COR-L47 (cell line): ENCODE results near the gene PAF1.

Experiments used
- DNase-seq: peaks from one replicate; lab custom pipeline; 2025; lab: John Stamatoyannopoulos, UW

PAF1 gene

DNA sequence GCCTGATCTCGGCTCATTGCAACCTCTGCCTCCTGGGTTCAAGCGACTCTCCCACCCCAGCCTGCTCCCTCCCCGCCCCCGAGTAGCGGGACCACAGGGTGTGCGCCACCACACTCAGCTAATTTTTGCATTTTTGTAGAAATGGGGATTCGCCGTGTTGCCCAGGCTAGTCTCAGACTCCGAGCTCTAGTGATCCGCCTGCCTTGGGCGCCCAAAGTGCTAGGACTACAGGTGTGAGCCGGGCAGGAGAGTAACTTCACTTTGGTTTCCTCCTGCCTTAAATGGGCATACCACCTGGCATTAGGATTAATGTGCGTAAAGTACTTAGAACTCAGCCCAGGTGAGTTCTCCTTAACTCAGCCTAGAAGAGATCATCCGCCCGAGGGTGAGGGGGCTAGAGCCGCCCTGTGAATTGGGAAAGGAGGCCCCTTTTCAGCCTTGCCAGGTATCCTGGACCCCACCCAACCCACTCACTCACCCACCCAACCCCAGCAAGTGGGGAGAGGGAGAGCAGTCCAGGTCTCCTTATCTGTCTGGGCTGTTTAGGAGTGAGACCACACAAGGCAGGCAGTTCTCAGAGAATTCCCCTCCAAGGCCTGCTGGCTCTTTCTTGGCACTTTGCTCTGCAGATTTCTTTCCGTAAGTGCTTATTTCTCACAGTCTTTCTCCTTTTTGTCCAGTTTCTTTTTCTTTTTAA is 14.5 kb upstream of the PAF1 start:
- DNase-seq = no peak

DNA sequence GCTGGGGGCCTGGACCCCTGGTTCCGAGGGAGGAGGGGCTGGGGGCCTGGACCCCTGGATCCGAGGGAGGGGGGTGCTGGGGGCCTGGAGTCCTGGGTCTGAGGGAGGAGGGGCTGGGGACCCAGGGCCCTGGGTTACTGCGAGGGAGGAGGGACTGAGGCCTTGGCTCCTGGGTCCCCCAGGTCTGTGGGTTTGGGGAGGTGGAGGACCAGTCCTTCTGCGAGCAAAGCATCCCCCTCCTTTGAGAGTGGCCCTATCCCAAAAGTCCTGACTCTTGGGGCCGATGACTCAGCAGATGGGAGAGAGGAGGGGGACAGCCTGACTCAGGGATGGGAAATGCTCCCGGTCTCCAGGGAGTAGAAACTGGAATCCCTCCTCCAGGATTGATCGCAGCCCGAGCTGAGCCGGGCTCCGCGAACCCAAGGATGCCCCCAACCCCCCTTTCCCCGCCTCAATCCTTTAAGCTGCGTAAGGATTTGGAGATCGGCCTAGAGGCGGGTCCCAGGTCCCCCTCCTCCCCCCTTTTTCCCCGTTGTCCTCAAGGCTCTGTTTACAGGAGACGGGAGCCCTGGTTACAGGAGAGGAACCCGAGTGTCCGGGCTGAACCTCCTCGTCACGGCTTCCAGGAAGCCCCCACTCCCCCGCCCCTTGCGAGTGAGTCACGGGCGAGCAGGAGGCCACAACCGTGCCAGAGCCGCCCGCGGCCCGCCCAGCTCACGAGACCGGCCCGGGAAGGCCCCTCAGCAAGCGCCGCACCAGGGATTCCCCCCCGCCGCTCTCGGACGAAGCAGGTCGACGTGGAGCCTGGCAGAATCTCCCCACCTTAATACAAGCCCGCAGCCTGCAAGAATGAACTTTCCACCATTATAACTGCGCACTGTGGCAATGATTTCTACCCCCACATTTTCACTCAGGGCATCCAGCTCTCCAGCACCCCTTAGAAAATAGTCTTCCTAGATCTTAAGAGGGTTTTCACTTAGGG is 12.7 kb upstream of the PAF1 start:
- peak; percentile 82 for DNase-seq

DNA sequence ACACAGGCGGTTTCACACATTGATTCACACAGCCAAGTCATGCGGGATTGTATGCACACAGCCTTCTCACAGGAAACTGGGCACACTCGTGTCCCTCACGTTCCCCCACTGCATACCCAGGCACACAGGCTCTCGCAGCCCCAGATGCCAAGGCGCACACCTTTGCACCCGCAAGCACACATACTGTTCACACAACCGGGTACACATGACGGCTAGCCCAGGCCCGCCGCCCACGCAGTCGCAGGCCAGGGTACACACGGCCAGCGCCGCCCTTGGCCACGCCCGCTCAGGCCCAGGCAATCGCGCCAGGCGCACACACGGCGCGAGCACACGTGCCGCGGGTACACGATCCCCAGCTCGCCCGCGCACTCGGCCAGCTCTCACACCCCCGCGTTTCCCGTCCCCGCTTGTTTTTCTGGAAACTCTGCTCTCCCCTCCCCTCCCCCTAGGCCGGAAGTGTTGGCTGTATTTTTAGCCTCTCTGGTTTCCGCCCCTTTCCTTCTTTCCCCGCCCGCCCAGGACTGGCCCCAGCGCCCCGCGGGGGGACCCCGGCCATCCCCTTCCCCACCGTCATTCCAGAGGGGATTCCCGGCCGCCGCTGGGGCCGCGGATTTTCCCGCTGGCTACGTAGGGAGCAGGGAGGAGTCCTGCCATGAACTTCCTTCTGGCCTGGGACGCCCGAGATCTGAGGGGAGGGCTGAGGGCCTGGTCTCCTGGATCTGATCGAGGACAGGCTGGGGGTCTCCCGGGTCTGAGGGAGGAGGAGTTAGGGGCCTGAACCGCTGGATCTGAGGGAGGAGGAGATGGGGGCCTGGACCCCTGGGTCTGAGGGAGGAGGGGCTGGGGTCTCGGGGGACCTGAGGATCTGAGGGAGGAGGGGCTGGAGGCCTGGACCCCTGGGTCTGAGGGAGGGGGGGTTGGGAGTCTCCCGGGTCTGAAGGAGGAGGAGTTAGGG is 11.7 kb upstream of the PAF1 start:
- DNase-seq = peak; percentile 66

DNA sequence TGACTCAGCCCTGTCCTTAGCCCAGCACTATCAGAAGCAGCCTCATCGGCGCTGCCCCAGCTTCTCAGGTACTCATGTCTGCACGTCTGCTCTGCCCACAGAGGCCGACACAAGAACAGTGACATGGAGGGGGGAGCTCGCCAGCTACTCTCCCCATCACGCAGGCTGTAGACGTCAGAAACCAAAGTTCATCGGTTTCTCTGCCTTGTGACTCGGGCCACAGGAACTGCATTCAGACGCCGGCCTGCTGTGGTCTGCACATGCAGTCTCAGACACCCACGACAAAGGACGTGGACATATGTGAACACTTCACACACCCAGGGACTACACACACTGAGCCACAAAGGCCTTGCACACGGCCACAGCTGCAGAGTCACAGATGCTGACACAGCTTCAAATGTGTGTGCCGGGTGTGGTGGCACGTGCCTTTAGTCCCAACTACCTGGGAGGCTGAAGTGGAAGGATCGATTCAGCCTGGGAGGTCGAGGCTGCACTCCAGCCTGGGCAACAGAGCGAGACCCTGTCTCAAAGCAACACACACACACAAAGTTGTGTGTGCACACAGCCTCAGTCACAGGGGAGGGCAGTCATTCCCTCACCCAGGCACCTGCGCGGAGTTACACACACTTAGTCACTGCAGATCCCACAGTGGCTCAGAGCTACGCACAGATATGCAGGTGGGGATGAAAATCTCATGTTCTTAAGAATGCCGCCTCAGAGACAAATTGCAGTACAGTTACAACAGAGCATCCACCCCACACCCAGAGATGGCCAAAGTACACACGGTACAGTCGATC is 10.8 kb upstream of the PAF1 start:
- no peak for DNase-seq

DNA sequence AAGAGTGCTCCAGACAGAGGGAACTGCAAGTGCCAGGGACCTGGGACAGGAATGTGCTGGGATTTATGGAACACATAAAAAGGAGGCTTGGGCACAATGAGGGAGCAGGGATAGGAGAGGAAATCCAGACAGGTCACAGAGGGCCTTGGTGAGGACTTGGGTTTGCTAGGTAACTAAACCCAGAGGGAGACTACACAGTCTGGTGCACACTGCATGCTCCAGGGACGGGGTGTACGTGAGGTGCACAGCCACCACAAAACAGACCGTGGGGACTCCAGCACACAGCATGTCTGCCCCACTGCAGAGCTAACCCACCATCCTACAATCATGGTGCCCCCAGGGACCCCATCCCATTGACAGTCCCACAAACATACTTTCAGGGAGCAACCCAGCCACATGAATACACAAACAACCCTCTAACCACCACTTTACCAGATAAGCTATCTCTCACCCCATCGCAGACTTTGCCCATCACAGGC is 10.2 kb upstream of the PAF1 start:
- no peak for DNase-seq

DNA sequence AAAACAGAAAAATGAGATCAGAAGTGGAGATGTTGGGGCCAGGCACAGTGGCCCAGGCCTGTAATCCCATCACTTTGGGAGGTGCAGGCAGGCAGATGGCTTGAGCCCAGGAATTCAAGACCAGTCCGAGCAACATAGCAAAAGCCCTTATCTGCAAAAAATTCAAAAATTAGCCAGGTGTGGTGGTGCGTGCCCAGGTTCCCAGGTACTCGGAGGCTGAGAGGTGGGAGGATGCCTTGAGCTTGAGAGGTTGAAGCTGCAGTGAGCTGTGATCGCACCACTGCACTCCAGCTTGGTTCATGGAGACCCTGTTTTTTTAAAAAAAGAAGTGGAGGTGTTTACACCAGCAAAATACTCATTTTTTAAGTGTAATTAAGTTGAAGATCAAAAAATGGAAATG is 9.2 kb upstream of the PAF1 start:
- no peak for DNase-seq

DNA sequence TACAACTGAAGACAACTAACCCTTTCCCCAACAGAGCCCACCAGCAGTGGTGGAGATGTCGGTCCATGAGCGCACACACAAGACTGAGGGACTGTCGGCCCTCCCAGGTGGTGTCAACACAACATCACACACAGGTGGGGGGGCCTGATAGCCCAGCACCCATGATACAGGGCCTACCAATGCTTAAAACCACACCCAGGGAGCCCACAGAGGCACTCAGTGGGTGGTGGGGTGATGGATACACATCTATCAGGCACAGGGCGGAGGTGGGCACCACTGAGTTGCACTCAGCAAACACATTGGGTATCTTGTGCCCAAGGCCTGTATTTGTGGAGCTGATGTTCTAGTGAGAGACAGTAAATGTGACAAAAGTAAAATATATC is 8.8 kb upstream of the PAF1 start:
- no peak for DNase-seq

DNA sequence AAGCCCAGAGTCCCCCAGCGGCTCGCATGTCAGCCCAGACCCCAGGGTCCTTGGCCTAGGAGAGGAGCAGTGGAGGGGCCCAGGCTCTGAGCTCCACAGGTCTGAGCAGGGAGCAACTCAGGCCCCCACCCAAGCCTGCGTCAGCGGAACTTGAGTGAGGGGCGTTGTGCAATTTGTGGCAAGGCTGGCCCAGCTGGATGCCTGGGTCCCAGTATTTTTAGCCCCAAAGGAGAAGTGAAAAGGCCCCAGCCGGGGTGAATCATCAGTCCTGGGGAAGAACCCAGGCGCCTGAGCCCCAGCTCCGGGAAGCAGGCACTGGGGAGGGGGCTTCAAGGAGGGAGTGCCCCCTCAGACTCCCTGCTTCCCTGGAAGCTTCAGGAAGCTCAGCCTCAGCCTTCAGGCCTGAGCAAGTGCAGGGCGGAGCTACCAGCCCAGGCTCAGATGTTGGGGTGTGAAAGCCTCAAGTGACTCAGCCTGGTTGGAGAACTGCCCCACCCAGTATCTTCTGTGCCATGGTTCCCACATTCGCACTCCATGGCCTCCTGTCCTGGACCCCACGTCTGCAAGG is 7.5 kb upstream of the PAF1 start:
- DNase-seq = no peak

DNA sequence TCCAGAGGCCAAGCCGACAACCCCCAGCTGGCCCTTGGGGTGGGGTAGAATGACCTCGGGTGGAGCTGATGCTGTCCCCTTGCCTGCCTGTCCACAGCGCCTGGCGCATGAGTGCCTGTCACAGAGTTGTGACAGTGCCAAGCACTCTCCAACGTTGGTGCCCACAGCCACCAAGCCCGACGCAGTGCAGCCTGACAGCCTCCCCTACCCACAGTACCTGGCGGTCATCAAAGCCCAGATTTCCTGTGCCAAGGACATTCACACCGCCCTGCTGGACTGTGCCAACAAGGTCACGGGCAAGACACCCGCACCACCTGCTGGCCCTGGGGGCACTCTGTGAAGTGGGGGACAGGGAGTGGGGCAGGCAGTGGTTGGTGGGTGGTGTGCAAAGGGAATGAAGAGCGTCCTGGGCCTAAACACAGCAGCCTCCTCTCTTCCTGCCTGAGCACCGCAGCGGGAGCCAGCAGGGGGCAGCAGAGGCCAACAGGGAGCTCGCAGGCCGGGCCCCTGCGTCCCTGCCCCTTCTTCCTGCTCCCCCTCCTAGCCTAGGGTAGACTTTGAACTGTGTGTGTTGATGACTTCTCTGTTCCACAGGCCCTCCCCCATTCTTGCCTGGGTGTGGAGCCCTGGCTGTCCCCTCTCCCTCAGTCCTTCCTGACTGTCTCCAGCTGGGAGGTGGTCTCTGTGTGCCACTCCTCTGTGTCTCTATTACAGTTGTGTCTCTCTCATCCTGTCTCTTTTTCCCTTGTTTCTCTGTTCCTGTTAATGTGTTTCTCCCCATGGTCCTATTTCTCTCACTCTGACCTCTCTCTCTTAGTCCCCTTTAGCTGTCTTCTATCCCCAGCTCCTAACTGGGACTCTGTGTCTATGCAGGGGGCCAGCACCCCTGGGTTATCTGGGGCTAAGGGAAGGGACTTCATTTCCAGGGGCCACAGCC is 6.7 kb upstream of the PAF1 start:
- DNase-seq = peak; percentile 67

DNA sequence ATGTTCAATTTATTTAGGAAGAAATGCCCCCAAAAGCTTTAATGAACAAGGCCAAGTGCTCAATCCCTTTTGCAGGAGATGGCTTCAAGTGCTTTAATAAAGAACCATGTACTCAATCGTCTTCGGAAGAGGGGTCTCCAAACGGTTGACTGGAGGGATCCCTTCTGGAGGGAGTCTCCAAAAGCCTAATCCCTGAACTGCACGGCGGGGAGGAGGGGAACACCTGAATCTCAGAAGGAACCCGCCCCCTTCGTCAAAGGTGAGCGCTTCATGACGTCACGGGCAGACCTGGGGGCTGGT is 505 bp downstream of the PAF1 start:
- DNase-seq = no peak

DNA sequence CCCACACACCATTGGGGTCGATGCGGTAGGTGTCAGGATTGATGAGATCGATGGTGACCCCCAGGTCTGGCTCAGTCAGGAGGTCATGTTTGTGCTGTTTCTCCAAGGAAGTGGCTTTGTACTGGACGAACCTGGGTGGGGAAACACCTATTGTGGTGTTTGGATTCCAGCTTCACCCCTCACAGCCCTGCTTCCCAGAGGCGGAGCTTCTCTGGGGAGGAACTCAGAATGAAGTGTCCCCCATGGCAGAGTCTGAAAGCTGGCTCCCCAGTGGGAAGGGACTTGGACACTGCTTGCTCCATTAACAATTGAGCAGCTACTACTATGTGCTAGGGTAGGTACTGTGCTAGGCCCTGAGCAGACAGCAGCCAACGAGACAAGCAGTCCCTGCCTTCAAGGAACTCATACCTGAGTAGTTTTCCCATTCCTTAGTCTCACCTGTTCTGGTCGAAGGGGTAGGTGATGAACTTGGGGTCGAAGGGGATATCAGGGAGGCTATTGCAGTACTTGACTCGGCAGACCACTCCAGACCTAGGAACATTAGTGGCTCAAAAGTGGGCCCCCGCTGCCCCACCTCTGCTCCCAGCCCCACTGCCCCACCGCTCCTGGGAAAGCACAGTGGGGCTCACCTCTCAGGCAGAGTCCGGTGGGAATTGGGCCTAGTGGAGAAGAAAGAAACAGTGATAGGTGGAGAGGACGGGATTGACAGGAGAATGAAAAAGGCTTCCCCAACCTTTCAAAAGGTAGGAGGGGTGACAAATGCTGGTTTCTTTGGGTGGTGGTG is 1.1 kb downstream of the PAF1 start:
- no peak for DNase-seq

DNA sequence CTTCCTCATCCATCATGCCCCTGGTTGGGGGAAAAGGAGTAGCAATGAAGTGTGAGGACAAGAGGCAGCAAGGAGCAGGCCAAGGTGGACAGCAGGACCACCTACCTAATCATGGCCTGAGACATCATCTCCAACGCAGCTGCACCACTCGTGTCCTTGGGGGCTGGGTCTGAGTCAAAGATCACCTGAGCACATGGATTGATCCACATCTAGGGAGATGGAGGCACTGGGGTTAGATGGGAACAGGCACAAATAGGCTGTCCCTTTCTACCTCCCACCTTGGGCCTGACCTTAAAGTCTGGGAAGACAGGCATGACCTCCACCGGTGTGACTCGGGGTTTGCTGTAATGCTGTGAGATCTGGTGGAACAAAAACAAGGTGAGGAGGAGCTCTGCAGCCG is 2.2 kb downstream of the PAF1 start:
- DNase-seq = no peak

DNA sequence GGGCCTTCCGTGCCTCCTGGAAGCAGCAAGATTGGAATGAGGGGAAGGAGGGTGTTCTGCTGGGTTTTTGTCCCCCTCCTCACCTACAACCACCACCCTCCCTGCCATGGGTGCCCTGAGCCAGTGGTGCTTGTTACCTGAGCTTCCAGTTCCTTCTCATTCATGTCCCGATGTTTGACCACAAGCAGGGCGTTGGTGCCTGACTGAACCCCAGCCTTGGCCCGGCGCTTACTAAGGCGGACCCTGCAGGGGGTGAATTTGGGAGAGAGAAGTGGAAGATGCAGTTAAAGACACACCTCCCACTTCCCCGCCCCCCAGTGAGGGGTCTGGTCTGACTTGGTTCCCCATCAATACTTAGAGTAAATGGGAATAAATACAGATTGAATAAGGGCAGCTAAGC is 4.3 kb downstream of the PAF1 start:
- no peak for DNase-seq

DNA sequence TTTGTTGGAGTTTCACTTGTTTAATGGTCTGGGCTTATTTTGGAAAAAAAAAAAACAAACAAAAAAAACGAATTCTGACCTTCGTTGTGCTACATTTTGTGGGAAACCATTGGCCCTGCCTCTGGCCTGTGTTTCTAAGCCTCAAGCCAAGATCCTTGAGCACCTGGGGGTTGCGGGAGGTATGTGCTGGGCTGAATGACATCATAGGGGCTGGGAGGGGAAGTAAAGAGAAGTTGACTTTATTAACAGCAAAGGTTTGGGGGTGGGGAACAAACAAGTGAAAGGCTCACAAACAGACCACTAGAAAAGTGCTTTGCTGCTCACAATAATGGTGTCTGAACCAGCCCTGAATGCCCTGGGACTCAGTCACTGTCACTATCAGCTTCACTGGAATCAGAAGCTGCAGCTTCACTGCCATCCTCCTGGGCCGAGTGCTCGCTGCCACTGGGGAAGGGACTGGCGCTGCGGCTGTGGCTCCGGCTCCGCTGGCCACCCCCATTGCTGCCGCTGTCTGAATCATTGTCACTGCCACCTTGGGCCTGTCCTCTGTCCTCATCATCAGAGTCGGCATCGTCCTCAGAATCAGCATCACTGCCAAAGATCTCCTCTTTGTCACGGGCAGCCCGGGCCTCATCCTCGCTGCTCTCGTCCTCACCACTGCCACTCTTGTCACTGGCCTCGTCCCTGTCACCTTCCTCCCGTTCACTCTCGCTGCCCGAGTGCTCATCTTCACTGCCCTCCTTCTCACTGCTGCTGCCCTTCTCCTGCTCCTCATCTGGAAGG is 5.1 kb downstream of the PAF1 start:
- DNase-seq = no peak

DNA sequence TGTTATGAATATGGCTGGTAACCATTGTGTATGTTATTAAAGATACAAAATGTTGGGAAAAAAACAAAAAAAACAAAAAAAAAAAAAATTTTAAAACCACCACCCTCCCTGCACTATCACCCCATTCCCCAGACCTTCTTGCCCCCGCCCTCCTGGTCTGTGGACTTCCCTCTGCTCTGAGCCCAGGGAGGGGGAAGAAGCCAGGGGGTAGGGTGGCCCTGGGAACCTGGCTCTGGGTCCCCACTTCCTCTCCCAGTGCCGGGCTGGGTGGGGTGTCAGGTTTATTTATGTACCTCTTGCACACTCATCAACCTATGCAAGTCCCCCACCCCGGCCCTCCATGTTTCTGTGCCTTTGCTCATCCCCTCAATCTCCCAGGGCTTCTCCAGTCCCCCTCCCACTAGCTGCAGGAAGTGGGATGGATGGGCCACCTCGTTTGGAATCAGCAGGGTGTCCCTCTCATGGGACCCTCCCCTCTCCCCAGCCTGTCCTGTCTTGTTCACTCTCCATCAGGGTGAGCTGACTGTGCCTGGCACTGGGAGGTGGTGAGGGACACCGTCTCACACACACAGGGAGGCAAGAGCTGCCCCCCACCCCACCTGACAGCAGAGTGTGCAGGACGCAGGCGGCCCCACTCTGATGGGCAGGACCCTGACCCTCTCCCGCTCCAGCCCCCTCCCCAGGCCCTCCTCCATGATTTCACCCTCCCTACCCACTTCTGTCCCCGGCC is 5.9 kb downstream of the PAF1 start:
- no peak for DNase-seq

DNA sequence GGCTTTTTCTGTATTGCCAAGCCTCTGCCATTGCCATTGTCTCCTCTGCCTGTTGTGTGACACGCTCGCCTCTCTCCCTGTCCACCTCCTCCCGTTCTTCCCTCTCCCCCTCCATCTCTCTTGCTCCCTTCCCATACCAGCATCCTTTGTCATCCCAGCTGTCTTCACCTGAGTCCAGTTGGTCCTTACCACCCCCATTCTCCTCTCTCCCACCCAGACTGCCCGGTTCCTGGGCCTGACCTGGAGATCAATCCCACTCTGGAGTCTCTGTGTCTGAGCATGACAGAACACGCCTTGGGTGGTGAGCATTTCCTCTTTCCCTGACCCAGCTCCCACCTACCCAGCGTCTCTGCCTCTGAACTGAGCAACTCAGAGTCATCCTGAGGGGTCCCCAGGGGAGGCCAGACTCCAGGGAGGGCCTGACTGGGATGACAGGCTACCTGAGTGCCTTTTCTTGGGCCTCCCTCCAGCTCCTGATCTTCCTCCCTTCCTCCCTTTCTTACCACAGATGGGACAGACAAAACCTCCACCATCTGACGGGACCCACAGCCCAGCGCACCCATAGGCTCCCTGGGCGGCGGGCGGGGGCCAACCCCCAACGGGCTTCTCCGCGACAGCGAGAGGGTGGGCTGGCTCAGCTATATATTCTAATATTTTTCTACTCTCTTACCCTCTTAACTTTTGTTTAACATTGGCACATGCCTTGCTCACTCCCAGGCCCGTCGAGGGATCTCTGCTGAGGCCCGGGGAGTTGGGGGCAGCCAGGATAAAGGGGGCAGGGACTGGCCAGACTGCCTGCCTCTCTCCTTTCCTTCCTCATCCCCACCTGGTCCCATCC is 7.7 kb downstream of the PAF1 start:
- DNase-seq = no peak
